HepG2 (cell line): ENCODE measurements around the gene DUS2. TPM values are rescaled to one million over a fixed set of nuclear protein-coding genes. Genes with fewer than 3 reads are reported as not detected.

ENCODE experiments used
- FOSL2 ChIP-seq: sonication (generic); formaldehyde crosslinking; IDR thresholded peaks from 2 replicates; pipeline ENCODE4 v1.4.0; 2020; ENCODE audit warnings: missing genetic modification reagents
- HMG20A ChIP-seq: IDR thresholded peaks from 2 replicates; pipeline ENCODE4 v1.6.1; 2016; ENCODE audit warnings: borderline replicate concordance
- HOXA3 ChIP-seq: sonication (generic); formaldehyde crosslinking; IDR thresholded peaks from 2 replicates; pipeline ENCODE4 v1.5.0; 2020; ENCODE audit warnings: missing genetic modification reagents
- KDM6A ChIP-seq: IDR thresholded peaks from 2 replicates; pipeline ENCODE4 v1.6.1; 2016; ENCODE audit warnings: low read depth
- KMT2A ChIP-seq: sonication (generic); formaldehyde crosslinking; IDR thresholded peaks from 2 replicates; pipeline ENCODE4 v1.4.0; 2020; ENCODE audit warnings: missing genetic modification reagents
- NFYB ChIP-seq: sonication (generic); formaldehyde crosslinking; IDR thresholded peaks from 2 replicates; pipeline ENCODE4 v1.4.0; 2020; ENCODE audit warnings: missing genetic modification reagents
- NR1H2 ChIP-seq: sonication (generic); formaldehyde crosslinking; IDR thresholded peaks from 2 replicates; pipeline ENCODE4 v1.8.1; 2022; ENCODE audit warnings: low read depth, missing genetic modification reagents, borderline replicate concordance
- PHF5A ChIP-seq: IDR thresholded peaks from one replicate; pipeline ENCODE4 v1.6.1; 2018; ENCODE audit warnings: low read depth, missing genetic modification reagents; ENCODE audit not compliant: unreplicated experiment
- PRPF4 ChIP-seq: fragments of 200-400 bp; formaldehyde crosslinking; IDR thresholded peaks from 2 replicates; pipeline ENCODE4 v1.6.1; 2016; ENCODE audit warnings: low read length, low read depth; ENCODE audit not compliant: poor library complexity, severe bottlenecking
- REPIN1 ChIP-seq: sonication (generic); formaldehyde crosslinking; IDR thresholded peaks from 2 replicates; pipeline ENCODE4 v1.8.0; 2022; ENCODE audit warnings: missing genetic modification reagents, low read depth, mild to moderate bottlenecking, borderline replicate concordance
- SMARCC2 ChIP-seq: fragments of 450-650 bp; IDR thresholded peaks from 2 replicates; pipeline ENCODE4 v1.6.1; 2017; ENCODE audit warnings: antibody characterized with exemption, mild to moderate bottlenecking
- SRSF9 ChIP-seq: fragments of 200-400 bp; formaldehyde crosslinking; IDR thresholded peaks from 2 replicates; pipeline ENCODE4 v1.6.1; 2018; ENCODE audit warnings: borderline replicate concordance, mild to moderate bottlenecking, low read depth, low read length; ENCODE audit not compliant: insufficient read depth, poor library complexity, severe bottlenecking
- SSRP1 ChIP-seq: IDR thresholded peaks from 2 replicates; pipeline ENCODE4 v1.6.1; 2016; ENCODE audit warnings: control low read depth
- STAG1 ChIP-seq: sonication (generic); formaldehyde crosslinking; IDR thresholded peaks from 2 replicates; pipeline ENCODE4 v1.4.0; 2020; ENCODE audit warnings: missing genetic modification reagents
- TARDBP ChIP-seq: sonication (generic); formaldehyde crosslinking; IDR thresholded peaks from 2 replicates; pipeline ENCODE4 v1.8.0; 2022; ENCODE audit warnings: mild to moderate bottlenecking, missing genetic modification reagents
- TMF1 ChIP-seq: sonication (generic); formaldehyde crosslinking; IDR thresholded peaks from 2 replicates; pipeline ENCODE4 v1.8.1; 2022; ENCODE audit warnings: low read depth, missing genetic modification reagents
- ZBTB1 ChIP-seq: sonication (generic); formaldehyde crosslinking; IDR thresholded peaks from 2 replicates; pipeline ENCODE4 v1.4.0; 2020; ENCODE audit warnings: missing genetic modification reagents, borderline replicate concordance
- ZC3H13 ChIP-seq: sonication (generic); formaldehyde crosslinking; IDR thresholded peaks from 2 replicates; pipeline ENCODE4 v1.8.1; 2023; ENCODE audit warnings: mild to moderate bottlenecking, missing genetic modification reagents, moderate library complexity
- ZNF20 ChIP-seq: sonication (generic); formaldehyde crosslinking; IDR thresholded peaks from 2 replicates; pipeline ENCODE4 v1.4.0; 2020; ENCODE audit warnings: mild to moderate bottlenecking, moderate library complexity, missing genetic modification reagents
- ZNF256 ChIP-seq: sonication (generic); formaldehyde crosslinking; conservative IDR thresholded peaks from 2 replicates; pipeline ENCODE4 v1.4.0; 2020; ENCODE audit warnings: missing genetic modification reagents
- ZNF326 ChIP-seq: sonication (generic); formaldehyde crosslinking; IDR thresholded peaks from 2 replicates; pipeline ENCODE4 v1.4.0; 2020; ENCODE audit warnings: missing genetic modification reagents, borderline replicate concordance
- ZNF331 ChIP-seq: sonication (generic); formaldehyde crosslinking; IDR thresholded peaks from 2 replicates; pipeline ENCODE4 v1.4.0; 2020; ENCODE audit warnings: missing genetic modification reagents
- ZNF441 ChIP-seq: sonication (generic); formaldehyde crosslinking; IDR thresholded peaks from 2 replicates; pipeline ENCODE4 v1.7.0; 2021; ENCODE audit warnings: missing genetic modification reagents, borderline replicate concordance
- ZNF619 ChIP-seq: sonication (generic); formaldehyde crosslinking; IDR thresholded peaks from 2 replicates; pipeline ENCODE4 v1.4.0; 2020; ENCODE audit warnings: mild to moderate bottlenecking, missing genetic modification reagents
- ZNF766 ChIP-seq: sonication (generic); formaldehyde crosslinking; IDR thresholded peaks from 2 replicates; pipeline ENCODE4 v1.5.0; 2020; ENCODE audit warnings: missing genetic modification reagents, borderline replicate concordance
- ZNF775 ChIP-seq: sonication (generic); formaldehyde crosslinking; IDR thresholded peaks from 2 replicates; pipeline ENCODE4 v1.4.0; 2020; ENCODE audit warnings: missing genetic modification reagents, mild to moderate bottlenecking, moderate library complexity, borderline replicate concordance
- ZNF792 ChIP-seq: IDR thresholded peaks from 2 replicates; pipeline ENCODE4 v1.6.1; 2016
- ZSCAN31 ChIP-seq: sonication (generic); formaldehyde crosslinking; IDR thresholded peaks from 2 replicates; pipeline ENCODE4 v1.5.0; 2020; ENCODE audit warnings: low read depth, mild to moderate bottlenecking, missing genetic modification reagents
- polyA plus RNA-seq, 8 experiments: library from polyadenylated mRNA; depleted of rRNA in 3 of 8; stranded (reverse) in 7 of 8; unstranded in 1 of 8; fragments of >200 nt; fragmentation: Illumina TruSeq in 4 of 8; extraction: Trizol in 4 of 8; gene quantifications; 2 replicates each; pipeline versions ENCODE4 v1.2.1 to v1.2.3, GENCODE V29; 2011 to 2016; ENCODE audit warnings: low read depth in 4 of 8, missing spikeins in 1 of 8, mixed read lengths in 1 of 8; ENCODE audit not compliant: insufficient read depth in 1 of 8
- total RNA-seq, 5 experiments: library from RNA; depleted of rRNA; stranded (reverse); fragments of >200 nt; fragmentation: Illumina TruSeq; extraction: Trizol; gene quantifications; 2 replicates each; pipeline ENCODE4 v1.2.3, GENCODE V29; 2016; ENCODE audit warnings: low read depth in 1 of 5
- TF ChIP-seq, protein P1 (sequence below): IDR thresholded peaks from 2 replicates; pipeline ENCODE4 v1.6.1; 2016; ENCODE audit warnings: control low read depth
- TF ChIP-seq, protein P2 (sequence below): sonication (generic); formaldehyde crosslinking; conservative IDR thresholded peaks from 2 replicates; pipeline ENCODE4 v1.4.0; 2020; ENCODE audit warnings: mild to moderate bottlenecking, missing genetic modification reagents, moderate library complexity

DUS2 gene
- total and polyA plus RNA-seq, 2 of the 13 experiments (the other 11 are each of a cell fraction or from before 2014, with no cell fraction given), result 17.8 to 25.1 TPM

DNA sequence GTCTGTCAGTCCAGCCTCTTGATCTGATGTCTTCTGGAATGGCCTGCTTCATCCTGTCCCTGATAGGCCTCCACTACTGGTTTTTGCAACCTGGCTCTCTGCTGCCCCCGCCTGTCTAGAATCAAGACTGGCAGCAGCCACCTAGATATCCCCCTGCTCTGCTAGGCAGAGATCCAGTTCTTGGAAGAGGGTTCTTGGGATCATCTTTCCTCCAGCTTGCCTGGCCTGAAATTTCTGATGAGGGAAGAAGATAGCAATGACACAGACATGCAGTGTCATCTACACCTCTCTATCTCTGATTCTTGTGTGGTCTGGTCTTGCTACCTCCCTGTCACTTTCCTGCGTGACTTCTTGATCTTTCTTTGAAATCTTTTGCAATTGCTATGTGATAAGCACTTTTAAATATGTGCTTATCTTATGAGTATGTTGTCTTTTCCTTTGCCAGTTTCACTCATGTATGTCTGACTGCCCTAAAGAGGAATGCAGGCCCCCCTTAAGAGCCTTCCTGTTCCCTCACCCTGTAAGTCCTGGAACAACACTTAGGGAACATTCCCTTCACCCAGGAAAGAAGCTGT lies 41.8 kb downstream of the DUS2 start (continued):
- TF ChIP-seq, protein P1, sequence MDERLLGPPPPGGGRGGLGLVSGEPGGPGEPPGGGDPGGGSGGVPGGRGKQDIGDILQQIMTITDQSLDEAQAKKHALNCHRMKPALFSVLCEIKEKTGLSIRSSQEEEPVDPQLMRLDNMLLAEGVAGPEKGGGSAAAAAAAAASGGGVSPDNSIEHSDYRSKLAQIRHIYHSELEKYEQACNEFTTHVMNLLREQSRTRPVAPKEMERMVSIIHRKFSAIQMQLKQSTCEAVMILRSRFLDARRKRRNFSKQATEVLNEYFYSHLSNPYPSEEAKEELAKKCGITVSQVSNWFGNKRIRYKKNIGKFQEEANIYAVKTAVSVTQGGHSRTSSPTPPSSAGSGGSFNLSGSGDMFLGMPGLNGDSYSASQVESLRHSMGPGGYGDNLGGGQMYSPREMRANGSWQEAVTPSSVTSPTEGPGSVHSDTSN (CRISPR knock-in tag), result peak; percentile 18; the same call in 1 of the 2 replicates
- TF ChIP-seq TMF1, result no peak
- no peak for TF ChIP-seq PRPF4
- no peak for TF ChIP-seq ZNF256 (CRISPR knock-in tag)
- no peak for TF ChIP-seq ZNF619
- peak; percentile 27; the same call in 1 of the 2 replicates for TF ChIP-seq FOSL2 (CRISPR knock-in tag)
- peak; percentile 36; the same call in 1 of the 2 replicates for TF ChIP-seq HOXA3
- 0 out of 2 replicates have a peak, but pooled peaks have one; percentile 59 for TF ChIP-seq SSRP1 (CRISPR knock-in tag)
- TF ChIP-seq ZNF441 (CRISPR knock-in tag), result no peak
- TF ChIP-seq TARDBP (CRISPR knock-in tag), result no peak
- no peak for TF ChIP-seq ZNF326
- TF ChIP-seq, protein P2, sequence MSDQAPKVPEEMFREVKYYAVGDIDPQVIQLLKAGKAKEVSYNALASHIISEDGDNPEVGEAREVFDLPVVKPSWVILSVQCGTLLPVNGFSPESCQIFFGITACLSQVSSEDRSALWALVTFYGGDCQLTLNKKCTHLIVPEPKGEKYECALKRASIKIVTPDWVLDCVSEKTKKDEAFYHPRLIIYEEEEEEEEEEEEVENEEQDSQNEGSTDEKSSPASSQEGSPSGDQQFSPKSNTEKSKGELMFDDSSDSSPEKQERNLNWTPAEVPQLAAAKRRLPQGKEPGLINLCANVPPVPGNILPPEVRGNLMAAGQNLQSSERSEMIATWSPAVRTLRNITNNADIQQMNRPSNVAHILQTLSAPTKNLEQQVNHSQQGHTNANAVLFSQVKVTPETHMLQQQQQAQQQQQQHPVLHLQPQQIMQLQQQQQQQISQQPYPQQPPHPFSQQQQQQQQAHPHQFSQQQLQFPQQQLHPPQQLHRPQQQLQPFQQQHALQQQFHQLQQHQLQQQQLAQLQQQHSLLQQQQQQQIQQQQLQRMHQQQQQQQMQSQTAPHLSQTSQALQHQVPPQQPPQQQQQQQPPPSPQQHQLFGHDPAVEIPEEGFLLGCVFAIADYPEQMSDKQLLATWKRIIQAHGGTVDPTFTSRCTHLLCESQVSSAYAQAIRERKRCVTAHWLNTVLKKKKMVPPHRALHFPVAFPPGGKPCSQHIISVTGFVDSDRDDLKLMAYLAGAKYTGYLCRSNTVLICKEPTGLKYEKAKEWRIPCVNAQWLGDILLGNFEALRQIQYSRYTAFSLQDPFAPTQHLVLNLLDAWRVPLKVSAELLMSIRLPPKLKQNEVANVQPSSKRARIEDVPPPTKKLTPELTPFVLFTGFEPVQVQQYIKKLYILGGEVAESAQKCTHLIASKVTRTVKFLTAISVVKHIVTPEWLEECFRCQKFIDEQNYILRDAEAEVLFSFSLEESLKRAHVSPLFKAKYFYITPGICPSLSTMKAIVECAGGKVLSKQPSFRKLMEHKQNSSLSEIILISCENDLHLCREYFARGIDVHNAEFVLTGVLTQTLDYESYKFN (CRISPR knock-in tag), result no peak
- peak; percentile 29; the same call in 1 of the 2 replicates for TF ChIP-seq REPIN1
- no peak for TF ChIP-seq SRSF9
- no peak for TF ChIP-seq ZBTB1 (CRISPR knock-in tag)
- TF ChIP-seq KDM6A, result no peak
- TF ChIP-seq ZNF331 (CRISPR knock-in tag), result 0 out of 2 replicates have a peak, but pooled peaks have one; percentile 23
- no peak for TF ChIP-seq ZSCAN31
- peak; percentile 57 for TF ChIP-seq PHF5A
- no peak for TF ChIP-seq KMT2A (CRISPR knock-in tag)
- TF ChIP-seq ZNF20 (CRISPR knock-in tag), result no peak
- TF ChIP-seq ZNF766 (CRISPR knock-in tag), result no peak
- no peak for TF ChIP-seq NR1H2 (CRISPR knock-in tag)
- TF ChIP-seq ZC3H13 (CRISPR knock-in tag), result no peak
- no peak for TF ChIP-seq SMARCC2
- no peak for TF ChIP-seq NFYB (CRISPR knock-in tag)
- TF ChIP-seq HMG20A (CRISPR knock-in tag), result no peak
- peak; percentile 92 for TF ChIP-seq STAG1 (CRISPR knock-in tag)
- no peak for TF ChIP-seq ZNF775 (CRISPR knock-in tag)
- 0 out of 2 replicates have a peak, but pooled peaks have one; percentile 22 for TF ChIP-seq ZNF792
